Adrenal gland (tissue), 12 donors: Measurements from ENCODE around the gene ZNF511. TPM values are rescaled to one million over a fixed set of nuclear protein-coding genes. Genes with fewer than 3 reads are reported as not detected.

Source experiments
- DNase-seq, 7 donors: peaks; one replicate each; pipeline ENCODE4 v3.0.0-alpha.2; 2019 to 2020
- H3K27ac ChIP-seq, 5 donors: fragments of 200-600 bp; sonication (generic) in 4 of 5; 1 replicate in 3 of 5; 2 replicates in 2 of 5; pipeline versions ENCODE4 v1.5.1 to v1.8.0; 2016 to 2020; ENCODE audit warnings: mild to moderate bottlenecking in 1 of 5
- H3K27me3 ChIP-seq: fragments of 200-600 bp; 2 replicates; pipeline ENCODE4 v1.8.0; 2021
- H3K36me3 ChIP-seq, 2 donors: fragments of 200-600 bp; replicated peaks in 1 of 2; 1 replicate in 1 of 2; 2 replicates in 1 of 2; pipeline versions ENCODE4 v1.5.1 to v1.8.0; 2018 to 2022
- H3K4me1 ChIP-seq, 2 donors: fragments of 200-600 bp; replicated peaks in 1 of 2; 1 replicate in 1 of 2; 2 replicates in 1 of 2; pipeline versions ENCODE4 v1.5.1 to v1.8.0; 2018 to 2021
- H3K4me3 ChIP-seq, 4 donors: fragments of 200-600 bp; sonication (generic) in 3 of 4; one replicate each; pipeline ENCODE4 v1.5.1; 2016 to 2018
- H3K9me3 ChIP-seq, 3 donors: fragments of 200-600 bp; sonication (generic) in 1 of 3; replicated peaks in 1 of 3; 1 replicate in 2 of 3; 2 replicates in 1 of 3; pipeline versions ENCODE4 v1.5.1 to v1.8.0; 2016 to 2021
- POLR2A ChIP-seq, 2 donors: fragments of 450-650 bp; IDR thresholded peaks; one replicate each; pipeline ENCODE4 v1.6.1; 2017; ENCODE audit warnings: antibody characterized with exemption in 2 of 2, mild to moderate bottlenecking in 2 of 2, moderate library complexity in 1 of 2
- WGBS, 4 donors: extraction: QIAGEN DNeasy Blood & Tissue Kit in 2 of 4; methylation state at CpG; one replicate each; pipeline versions ENCODE4 v1.1.5 to v1.1.7; 2013 to 2017; 5-methylcytosine and 5-hydroxymethylcytosine counted together
- intact Hi-C, 2 donors: fragments of 100-400 bp; cut with DNase I; formaldehyde crosslinking; loops; one replicate each; pipeline versions ENCODE4 v1.14.1 to v1.15.0; 2022 to 2023
- polyA plus RNA-seq, 3 donors: library from polyadenylated mRNA; stranded (reverse); fragments of 200-250 nt in 2 of 3; fragments of 350-450 nt in 1 of 3; fragmentation: Illumina TruSeq in 1 of 3; extraction: RNeasy Lipid Tissue Mini Kit (QIAGEN cat#74804) in 1 of 3; gene quantifications; one replicate each; pipeline ENCODE4 v1.2.3, GENCODE V29; 2013 to 2014
- total RNA-seq, 9 donors: library from RNA; depleted of rRNA in 4 of 9; stranded (reverse); fragments of >200 nt in 4 of 9; fragments of 120-200 nt in 1 of 9; fragmentation: NEBNext Ultra II Directional in 1 of 9; extraction: Animal tissue kit (Norgen Biotek cat#: 25700) in 1 of 9; gene quantifications; one replicate each; pipeline versions ENCODE4 v1.1.0 to v1.2.4, GENCODE V29; 2013 to 2023
- TF ChIP-seq, protein P1 (sequence below), 6 experiments: fragments of 450-650 bp in 4 of 6; fragments of 200-600 bp in 2 of 6; sonication (generic) in 1 of 6; IDR thresholded peaks; 1 replicate in 5 of 6; 2 replicates in 1 of 6; pipeline versions ENCODE4 v1.5.1 to v1.8.0; 2016 to 2021; ENCODE audit warnings: antibody characterized with exemption in 6 of 6, mild to moderate bottlenecking in 2 of 6, moderate library complexity in 1 of 6
- donor health status: healthy with polysubstance abuse.
- donor health status: Bipolar disorder and iron deficiency.
- donor health status: DM: yes; HTN: yes; CAD: no.
- donor health status: DM: no; HTN: no; CAD: no.
- donor health status: DM: no; HTN: no; CAD: no.
- donor health status: DM: yes; HTN: yes; CAD: no.

Gene ZNF511
- total and polyA plus RNA-seq, 12 donors = 19.6 to 146 (median 39.9) TPM

DNA sequence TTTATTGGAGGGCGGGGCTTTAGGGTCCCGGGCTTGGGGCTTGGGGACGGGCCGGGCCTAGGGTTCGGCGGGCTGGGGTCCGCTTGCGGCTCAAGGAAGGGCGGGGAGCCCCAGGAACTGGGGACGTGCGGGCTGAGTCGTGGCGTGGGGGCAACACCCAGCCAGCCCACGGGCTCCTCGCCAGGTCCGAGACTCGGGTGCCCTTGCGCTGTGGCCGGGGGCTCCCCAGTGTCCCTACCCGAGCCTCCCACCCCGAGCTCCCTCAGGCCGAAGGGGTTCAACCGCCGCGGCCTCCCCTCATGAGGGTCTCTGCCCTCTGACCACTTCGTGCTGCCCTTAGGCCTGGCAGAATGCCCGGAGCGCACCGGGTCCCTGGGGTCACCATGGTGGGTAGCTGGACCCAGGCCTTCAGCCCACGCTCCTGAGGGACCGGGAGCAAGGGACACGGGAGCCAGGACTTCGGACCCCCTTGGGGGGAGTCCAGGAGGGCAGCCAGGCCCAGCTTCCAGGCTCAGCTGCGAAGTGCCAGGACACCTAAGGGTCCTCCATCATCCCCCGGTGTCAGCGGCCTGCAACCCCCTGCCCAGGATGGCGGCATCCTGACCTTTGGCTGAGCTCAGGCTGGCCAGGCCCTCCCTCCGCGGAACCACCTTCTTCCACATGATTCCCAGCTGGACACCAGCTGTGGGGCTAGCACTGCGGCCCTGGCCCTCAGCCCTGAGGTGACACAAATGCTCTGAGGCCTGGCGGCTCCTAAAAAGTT is 49.6 kb downstream of the ZNF511 start:
- TF ChIP-seq, protein P1, sequence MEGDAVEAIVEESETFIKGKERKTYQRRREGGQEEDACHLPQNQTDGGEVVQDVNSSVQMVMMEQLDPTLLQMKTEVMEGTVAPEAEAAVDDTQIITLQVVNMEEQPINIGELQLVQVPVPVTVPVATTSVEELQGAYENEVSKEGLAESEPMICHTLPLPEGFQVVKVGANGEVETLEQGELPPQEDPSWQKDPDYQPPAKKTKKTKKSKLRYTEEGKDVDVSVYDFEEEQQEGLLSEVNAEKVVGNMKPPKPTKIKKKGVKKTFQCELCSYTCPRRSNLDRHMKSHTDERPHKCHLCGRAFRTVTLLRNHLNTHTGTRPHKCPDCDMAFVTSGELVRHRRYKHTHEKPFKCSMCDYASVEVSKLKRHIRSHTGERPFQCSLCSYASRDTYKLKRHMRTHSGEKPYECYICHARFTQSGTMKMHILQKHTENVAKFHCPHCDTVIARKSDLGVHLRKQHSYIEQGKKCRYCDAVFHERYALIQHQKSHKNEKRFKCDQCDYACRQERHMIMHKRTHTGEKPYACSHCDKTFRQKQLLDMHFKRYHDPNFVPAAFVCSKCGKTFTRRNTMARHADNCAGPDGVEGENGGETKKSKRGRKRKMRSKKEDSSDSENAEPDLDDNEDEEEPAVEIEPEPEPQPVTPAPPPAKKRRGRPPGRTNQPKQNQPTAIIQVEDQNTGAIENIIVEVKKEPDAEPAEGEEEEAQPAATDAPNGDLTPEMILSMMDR (IDR thresholded peaks at IDR 0.05) = no peak
- no peak for TF ChIP-seq POLR2A (IDR thresholded peaks at IDR 0.05)
- 59 to 84% (median 80%) methylated on average over 8 to 41 of the region's 41 CpGs for WGBS, 4 donors
- Histone ChIP-seq H3K36me3 (peaks cover 0 to 11% of the 10 kb centered on the region in 2 donors), H3K27me3 (no peaks in the 10 kb centered on the region), H3K27ac (peak overlapping the region in 1 of 5 donors; percentile 74), H3K4me3 (no peak overlapping the region), H3K9me3 (no peaks in the 10 kb centered on the region), H3K4me1 (peaks cover 6 to 12% of the 10 kb centered on the region in 2 donors)
- DNase-seq = no peak
- intact Hi-C loops = no loop called here

DNA sequence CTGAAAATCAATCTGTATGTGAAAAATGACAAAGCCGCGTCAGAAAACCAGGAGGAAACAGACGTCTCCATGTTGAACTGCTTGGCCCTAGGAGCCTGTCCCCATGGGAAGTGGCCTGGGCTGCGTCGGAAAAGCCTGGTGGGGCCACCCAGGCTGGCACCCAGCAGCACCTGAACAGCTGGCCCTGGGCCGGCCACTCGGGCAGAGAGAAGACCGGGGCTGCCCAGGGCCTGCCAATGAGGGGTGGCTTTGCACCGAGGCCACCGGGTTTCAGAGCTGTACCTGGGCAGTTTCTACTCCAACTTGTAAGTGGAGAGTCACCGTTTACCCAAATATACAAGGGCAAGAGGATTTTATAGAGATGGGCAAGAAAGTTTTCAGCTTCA is 50.2 kb downstream of the ZNF511 start:
- 81 to 87% (median 83%) methylated on average over 8 to 11 of the region's 11 CpGs for WGBS, 4 donors
- intact Hi-C loops = no loop called here
- Histone ChIP-seq H3K4me3 (no peak overlapping the region), H3K4me1 (peaks cover 6 to 12% of the 10 kb centered on the region in 2 donors), H3K27ac (peak overlapping the region in 1 of 5 donors; percentile 74), H3K9me3 (no peaks in the 10 kb centered on the region), H3K36me3 (peaks cover 0 to 15% of the 10 kb centered on the region in 2 donors), H3K27me3 (no peaks in the 10 kb centered on the region)
- TF ChIP-seq, protein P1 (IDR thresholded peaks at IDR 0.05) = no peak
- TF ChIP-seq POLR2A (IDR thresholded peaks at IDR 0.05) = no peak
- no peak for DNase-seq

DNA sequence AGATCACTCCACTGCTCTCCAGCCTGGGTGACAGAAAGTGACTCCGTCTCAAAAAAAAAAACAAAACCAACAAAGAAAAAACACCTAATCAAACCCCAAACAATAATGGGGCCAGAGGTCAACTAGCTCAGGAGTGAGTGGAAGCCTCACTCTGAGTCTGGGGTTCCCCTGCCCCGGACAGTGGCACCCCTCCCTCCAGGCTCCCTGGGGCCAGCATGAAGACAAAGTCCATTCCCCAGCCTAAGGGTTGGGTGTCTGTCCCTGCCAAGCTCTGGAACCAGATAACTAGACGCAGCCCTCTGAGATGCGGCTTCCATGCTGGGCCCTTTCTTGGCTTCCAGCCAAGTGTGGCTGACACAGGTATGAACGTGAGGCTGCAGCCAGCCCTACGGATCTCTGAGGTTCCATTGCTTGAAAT is 50.8 kb downstream of the ZNF511 start:
- Histone ChIP-seq H3K27me3 (no peaks in the 10 kb centered on the region), H3K4me1 (peaks cover 6 to 12% of the 10 kb centered on the region in 2 donors), H3K36me3 (peaks cover 0 to 21% of the 10 kb centered on the region in 2 donors), H3K4me3 (no peak overlapping the region), H3K27ac (no peak overlapping the region), H3K9me3 (no peaks in the 10 kb centered on the region)
- TF ChIP-seq POLR2A (IDR thresholded peaks at IDR 0.05) = no peak
- TF ChIP-seq, protein P1 (IDR thresholded peaks at IDR 0.05) = no peak
- WGBS, 4 donors = 35 to 61% (median 49%) methylated on average over 6 of the region's 6 CpGs
- DNase-seq = no peak
- intact Hi-C loops = no loop called here

DNA sequence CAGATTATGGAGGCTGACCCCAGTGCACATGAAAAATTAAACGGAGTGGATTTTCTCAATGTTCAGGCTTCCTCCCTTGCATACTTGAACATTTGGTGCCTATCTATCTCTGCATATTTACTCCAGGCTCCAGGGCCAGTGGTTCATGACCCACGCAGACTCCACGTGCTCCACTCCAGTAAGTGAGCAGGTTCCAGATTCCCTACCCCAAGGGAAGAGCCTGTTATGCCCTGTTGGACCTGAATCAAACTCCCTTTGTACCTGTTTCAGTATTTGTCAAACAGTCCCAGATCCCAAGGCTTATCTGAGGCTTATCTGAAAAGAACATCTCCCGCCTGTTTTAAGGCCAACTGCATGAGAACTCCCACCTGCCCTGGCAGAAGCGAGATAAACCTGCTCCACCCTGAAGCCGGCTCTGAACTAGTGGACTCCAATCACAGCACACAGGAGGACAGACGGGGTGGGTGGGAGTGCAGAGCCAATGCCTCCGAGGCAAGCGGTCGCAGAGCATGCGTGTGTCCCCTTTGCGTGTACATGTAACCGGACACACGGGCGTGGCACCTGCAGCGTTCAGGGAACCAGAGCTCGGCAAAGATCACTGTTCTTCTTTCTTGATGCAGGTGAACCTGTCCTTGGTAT is 51.4 kb downstream of the ZNF511 start:
- no peak for DNase-seq
- Histone ChIP-seq H3K27ac (no peak overlapping the region), H3K4me1 (peaks cover 6 to 12% of the 10 kb centered on the region in 2 donors), H3K27me3 (no peaks in the 10 kb centered on the region), H3K9me3 (no peaks in the 10 kb centered on the region), H3K4me3 (no peak overlapping the region), H3K36me3 (peaks cover 0 to 26% of the 10 kb centered on the region in 2 donors)
- 74 to 82% (median 79%) methylated on average over 16 to 17 of the region's 17 CpGs for WGBS, 4 donors
- intact Hi-C loops = no loop called here
- TF ChIP-seq, protein P1 (IDR thresholded peaks at IDR 0.05) = no peak
